Measurements from ENCODE around the gene DZANK1.
"Not testable (repeated sequence)": the region's sequence is repeated elsewhere in the genome, so short reads cannot be mapped to it uniquely, and the experiment has no call there.

DZANK1 gene

DNA sequence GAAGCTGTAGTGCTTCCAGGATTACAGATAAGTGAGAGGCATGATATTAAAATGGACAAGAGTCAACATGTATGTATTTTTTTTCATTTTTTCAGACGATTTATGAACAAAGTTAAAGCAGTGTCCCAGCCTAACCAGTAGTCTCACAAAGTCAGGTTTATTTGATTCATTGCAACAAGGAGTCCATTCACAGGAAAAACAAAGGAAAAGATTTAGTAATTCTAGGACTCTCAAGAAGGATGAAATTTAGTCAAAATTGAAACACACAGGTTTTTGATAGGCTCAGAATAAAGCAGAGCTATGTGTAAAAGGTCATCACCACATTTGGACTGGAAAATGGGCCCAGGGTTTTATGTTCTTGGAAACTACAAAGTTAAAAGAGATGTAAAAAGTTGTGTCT, 94.5 kb downstream of the DZANK1 start:
- DNase-seq = no peak

DNA sequence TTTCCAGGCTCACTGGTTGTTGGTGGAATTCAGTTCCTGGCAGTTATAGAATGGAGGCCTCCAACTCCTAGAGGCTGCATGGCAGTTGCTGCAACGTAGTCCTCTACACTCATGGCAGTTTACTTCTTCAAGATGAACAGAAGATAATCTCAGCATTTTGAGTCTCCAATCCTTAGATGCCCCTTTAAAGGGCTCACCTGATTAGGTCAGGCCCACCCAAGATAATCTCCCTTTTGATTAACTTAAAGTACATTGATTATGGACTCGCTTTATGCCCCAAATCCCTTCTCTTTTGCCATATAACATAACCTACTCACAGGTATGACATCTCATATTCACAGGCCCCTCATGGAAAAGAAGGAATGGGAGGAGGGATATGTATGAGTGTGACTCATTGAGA, 102.1 kb downstream of the DZANK1 start:
- no peak for DNase-seq

DNA sequence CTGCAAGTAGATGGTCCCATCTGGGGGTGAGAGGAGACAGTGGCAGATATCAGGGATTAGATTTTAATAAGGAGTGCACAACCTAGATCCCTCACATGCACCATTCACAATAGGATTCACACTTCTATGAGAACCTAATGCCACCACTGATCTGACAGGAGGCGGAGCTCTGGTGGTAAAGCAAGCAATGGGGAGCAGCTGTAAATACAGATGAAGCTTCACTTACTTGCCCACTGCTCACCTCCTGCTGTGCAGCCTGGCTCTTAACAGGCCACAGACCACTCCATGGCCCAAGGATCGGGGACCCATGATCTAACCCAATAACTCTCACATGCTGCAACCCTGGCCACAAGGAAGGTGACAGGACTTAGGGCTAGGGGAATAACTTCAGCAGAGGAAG, 103.1 kb downstream of the DZANK1 start:
- no peak for DNase-seq

GRCh38 chr20:18362916-18363315, 103.9 kb downstream of the DZANK1 start:
- no peak for DNase-seq

DNA sequence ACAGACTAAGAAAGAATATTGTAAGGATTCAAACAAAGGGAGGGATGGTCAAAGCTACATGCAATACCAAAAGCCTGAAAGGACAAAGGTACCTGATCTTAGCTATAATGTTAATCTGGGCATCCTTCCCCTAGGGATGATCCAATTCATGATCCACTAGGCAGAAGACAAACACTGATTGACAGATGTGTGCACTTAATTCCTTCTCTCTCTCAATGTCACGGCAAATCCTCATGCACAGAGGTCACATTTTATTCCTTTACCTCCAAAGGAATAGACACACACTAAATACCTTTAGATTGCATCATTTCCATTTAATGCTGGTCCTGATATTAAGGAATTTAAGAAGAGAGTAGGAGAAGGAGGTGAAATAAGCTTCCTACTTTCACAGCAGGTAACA, 105.2 kb downstream of the DZANK1 start:
- DNase-seq = no peak

DNA sequence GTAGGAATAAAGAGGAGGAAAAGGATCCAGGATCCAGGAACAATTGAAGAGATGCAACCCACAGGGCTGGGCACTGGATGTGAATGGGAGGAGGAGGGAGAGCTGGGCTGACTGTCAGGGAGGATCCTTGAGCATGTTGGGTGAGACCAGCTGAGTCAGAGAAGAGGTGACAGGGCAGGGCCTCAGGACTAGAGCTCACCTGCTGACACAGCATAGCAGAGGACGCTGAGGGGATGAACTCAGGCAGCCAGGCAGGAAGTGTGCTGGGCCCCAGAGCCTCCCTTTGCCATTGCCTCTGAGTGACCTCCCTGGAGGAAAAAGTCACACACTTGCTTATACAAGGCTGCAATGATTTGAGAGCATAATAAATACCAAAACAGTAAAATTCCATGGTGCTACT, 106.2 kb downstream of the DZANK1 start:
- DNase-seq = no peak

DNA sequence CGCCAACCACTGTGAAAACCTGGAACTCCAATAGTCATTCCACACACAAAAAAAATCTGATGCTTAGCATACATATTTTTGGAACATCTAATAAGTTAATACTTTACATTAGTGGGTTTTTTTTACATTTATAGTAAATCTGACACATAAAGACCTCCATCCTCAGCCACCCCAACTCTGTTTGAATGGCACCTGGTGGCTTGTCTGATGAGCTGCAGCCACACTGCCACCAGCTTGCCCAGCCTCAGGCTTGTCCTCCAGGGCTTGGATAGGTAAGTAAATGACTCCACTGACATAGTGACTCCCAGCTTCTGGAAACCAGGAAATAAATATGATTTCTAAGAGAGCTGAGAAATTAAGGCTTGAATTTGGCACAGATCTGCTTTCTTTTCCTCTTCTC, 107.0 kb downstream of the DZANK1 start:
- DNase-seq = no peak

DNA sequence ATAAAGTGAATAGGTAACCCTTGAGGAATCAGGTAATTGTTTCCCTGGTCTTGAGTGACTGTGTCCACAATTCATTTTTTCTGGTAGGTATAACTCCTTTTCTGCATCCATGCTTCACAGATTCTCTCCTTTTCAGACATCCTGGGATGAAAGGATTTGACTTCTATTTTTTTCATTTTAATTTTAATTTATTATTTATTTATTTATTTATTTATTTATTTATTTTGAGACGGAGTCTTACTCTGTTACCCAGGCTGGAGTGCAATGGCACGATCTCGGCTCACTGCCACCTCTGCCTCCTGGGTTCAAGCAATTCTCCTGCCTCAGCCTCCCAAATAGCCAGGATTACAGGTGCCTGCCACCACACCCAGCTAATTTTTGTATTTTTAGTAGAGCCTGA, 117.1 kb downstream of the DZANK1 start:
- DNase-seq = not testable (repeated sequence)

All from stimulated activated CD4-positive, alpha-beta T cell treated with anti-CD3 and anti-CD28 coated beads, Interleukin-4, amount 100 ng/mL, for 4 hours (primary cell).